Frontal cortex (tissue), 4 donors: ENCODE results near the gene KLHDC9. TPM values are rescaled to one million over a fixed set of nuclear protein-coding genes. Genes with fewer than 3 reads are reported as not detected.

Source experiments
- DNase-seq, 2 donors: peaks; one replicate each; pipeline ENCODE4 v3.0.0; 2012; ENCODE audit warnings: low spot score in 2 of 2
- FAIRE-seq: peaks from 2 replicates; lab custom pipeline; 2012; peaks lifted over from hg19 to GRCh38; lab: Jason Lieb, UNC
- total RNA-seq: library from RNA; depleted of rRNA; stranded (reverse); fragments of >200 nt; gene quantifications from one replicate; pipeline ENCODE4 v1.2.3, GENCODE V29; 2014
- donor health status: control.
- donor health status: control.
- donor health status: control.

KLHDC9 gene
- total RNA-seq, 1 donor from 2014 or later, result 4.5 TPM

- DNase-seq (no peak), FAIRE-seq (no peak)
Measured at GRCh38 chr1:161074676-161075368, 23.3 kb upstream of the KLHDC9 start.

GRCh38 chr1:161076410-161076809 is 21.8 kb upstream of the KLHDC9 start:
- no peak for FAIRE-seq

DNA sequence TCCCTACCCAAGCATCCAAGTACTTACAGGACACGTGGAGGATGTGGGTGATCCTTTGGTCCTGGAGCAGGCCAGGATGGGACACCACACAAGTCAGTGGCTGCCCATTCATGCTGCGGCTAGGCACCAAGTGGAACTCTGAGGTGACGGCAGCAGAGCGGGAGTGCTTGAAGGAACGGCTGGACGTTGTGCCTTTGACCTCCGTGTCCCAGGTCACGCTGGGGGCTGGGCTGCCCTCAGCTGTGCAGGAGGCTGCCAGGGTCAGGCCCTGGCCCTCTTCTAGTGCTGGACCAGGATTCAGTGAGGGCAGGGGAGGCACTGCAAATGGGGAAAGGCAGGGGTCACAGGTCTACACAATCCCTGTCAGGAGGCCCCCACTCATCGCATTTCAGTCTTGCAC is 20.7 kb upstream of the KLHDC9 start:
- DNase-seq (no peak), FAIRE-seq (no peak)

More at GRCh38 chr1:161076410-161076809, 21.8 kb upstream of the KLHDC9 start:
- no peak for DNase-seq

DNA sequence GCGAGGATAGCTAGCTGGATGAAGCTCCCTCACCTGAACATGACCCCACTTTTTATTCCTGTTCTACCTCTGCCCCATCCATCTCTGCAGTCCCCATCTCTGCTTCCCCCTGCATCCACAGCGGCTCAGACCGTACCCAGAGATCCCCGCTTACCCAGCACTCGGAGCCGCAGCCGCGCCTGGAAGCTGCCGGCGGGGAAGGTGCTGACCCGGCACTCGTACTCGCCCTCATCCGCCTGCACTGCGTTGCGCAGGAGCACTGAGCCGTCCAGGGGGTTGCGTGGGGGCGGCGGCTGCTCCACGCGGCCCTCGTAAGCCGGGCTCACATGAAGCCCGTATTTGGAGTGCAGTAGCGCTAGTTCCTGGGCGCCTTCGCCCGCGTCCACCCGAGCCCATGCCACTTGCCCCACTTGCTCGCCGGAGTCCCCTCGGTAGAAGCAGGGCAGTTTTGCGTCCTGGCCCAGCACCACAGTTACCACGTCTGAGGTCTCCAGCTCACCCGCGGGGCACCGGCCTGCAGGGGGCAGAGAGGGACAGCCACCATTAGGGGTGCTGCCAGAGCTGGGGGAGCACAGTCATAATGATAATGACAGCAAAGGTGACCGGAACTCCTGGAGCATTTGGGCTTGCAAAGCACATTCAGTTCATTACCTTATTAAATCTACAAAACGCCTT is 18.6 kb upstream of the KLHDC9 start:
- FAIRE-seq, result no peak

GRCh38 chr1:161080441-161081405 is 17.4 kb upstream of the KLHDC9 start:
- no peak for DNase-seq
- no peak for FAIRE-seq

More for the DNA sequence above, 18.6 kb upstream of the KLHDC9 start:
- DNase-seq, result no peak

- FAIRE-seq (no peak), DNase-seq (no peak)
Measured at GRCh38 chr1:161081519-161081918, 16.6 kb upstream of the KLHDC9 start.

GRCh38 chr1:161082483-161082882 is 15.7 kb upstream of the KLHDC9 start:
- FAIRE-seq, result no peak
- no peak for DNase-seq

GRCh38 chr1:161082996-161083747 is 15.0 kb upstream of the KLHDC9 start:
- DNase-seq (no peak), FAIRE-seq (no peak)

DNA sequence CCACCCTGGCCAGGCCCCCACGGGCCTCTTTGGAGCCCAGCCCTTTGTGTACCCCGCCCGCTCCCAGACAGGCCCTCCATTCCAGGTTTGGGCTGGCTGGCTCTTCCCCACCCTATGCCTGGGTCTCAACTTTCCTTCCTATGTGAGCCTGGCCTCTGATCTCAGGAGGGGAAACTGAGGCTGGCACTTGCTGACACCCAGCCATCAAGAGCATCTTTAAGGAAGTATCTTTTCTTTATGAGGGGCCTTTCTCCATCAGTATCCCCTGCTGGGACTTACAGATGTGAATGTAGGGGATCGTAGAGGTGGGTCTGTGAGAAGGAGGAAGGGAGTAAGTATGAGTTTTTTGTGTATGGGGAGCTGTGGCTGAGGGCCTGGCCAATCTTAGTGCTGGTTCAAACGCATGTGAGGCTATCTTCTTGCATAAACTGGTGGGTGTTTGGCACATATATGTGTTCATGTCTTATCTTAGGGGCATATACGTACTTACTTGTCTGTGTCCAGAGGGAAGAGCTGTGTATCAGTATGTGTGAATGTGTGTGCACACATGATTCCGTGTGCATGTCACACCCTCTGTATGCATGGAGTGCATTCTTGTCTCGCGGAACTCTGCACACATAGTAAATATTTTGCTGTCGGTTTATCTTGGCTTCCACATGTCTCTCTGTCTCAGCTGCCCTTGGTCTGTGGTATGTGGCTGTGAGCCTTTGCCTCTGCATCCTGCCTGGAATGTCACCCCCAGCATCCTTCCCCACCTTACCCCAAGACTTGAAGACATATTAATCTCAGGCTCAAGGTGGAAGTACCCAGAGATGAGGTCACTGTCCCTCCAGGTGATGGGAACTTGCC is 14.2 kb upstream of the KLHDC9 start:
- no peak for FAIRE-seq
- no peak for DNase-seq

- DNase-seq (no peak), FAIRE-seq (no peak)
Measured at GRCh38 chr1:161084597-161084988, 13.6 kb upstream of the KLHDC9 start.

DNA sequence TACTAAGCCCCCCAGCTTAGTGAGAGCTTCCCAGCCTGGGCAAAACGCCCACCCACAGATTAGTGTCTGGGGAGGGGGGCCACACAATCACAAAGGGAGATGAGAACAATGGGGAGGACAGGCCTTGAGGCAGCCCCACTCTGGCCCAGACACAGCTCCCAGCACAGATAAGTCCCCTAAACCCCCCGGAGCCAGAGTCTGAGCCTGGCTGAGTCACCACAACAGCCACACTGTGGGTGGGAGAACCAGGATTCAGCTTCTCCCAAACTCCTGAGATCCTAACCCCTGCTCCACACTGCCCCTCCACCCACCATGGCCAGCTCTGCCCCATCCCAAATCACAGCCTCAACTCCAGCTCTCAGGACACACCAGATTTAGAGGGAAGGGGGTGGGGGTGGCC is 13.0 kb upstream of the KLHDC9 start:
- FAIRE-seq (no peak), DNase-seq (no peak)

DNA sequence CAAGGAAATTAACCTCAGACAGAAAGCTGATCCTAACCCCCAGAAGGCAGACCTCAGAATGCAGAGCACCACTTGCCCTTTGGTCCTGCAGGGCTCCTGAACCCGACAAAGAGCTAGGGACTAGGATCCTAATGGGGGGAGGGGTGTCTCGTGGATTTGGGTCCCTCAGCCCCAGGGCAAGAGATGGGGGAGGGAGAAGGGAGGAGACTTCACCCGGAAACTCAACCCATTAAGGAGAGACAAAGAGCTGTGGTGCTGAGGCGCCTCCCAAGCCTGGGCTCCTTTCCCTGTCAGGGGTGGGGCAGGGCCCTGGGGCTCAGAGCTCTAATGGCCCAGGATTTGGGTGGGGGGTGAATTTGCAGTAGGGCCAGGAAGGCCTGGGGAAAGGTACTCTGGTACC is 11.7 kb upstream of the KLHDC9 start:
- FAIRE-seq (no peak), DNase-seq (no peak)

- DNase-seq (no peak), FAIRE-seq (no peak)
Measured at GRCh38 chr1:161088587-161089110, 9.5 kb upstream of the KLHDC9 start.

GRCh38 chr1:161089251-161089924 is 8.8 kb upstream of the KLHDC9 start, which contains the start of gene NECTIN4:
Gene NECTIN4 (minus strand): TSS chr1:161089558. CDS start chr1:161089296, 262 bp downstream.
- FAIRE-seq, result no peak

DNA sequence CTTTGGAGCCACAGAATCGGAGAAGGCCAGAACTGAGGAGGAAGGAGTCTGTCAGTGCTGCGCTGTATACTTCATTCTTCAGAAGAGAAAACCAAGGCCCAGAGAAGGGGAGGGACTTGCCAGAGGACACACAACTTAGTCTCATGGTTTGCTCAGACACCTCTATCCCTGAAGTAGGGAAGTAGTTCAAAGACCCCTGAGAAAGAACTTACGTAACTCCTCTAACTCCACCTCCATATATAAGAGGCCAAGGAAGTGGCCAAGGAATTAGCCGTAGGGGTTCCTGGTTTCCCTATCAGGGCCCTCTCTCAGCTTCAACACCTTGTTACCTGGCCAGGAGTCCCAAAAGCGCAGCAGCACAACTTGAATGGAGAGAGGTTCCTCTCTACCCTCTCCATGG is 8.2 kb upstream of the KLHDC9 start:
- FAIRE-seq, result no peak

More at GRCh38 chr1:161089251-161089924, 8.8 kb upstream of the KLHDC9 start, which contains the start of gene NECTIN4:
- no peak for DNase-seq

GRCh38 chr1:161090617-161091016 is 7.5 kb upstream of the KLHDC9 start:
- DNase-seq (no peak), FAIRE-seq (no peak)

More for the DNA sequence above, 8.2 kb upstream of the KLHDC9 start:
- DNase-seq, result no peak

- FAIRE-seq (no peak), DNase-seq (no peak)
Measured at GRCh38 chr1:161091093-161091492, 7.1 kb upstream of the KLHDC9 start.
